TTC549 (cell line): ENCODE results near the gene VPS4B.

ENCODE experiments used
- FAIRE-seq: peaks from 2 replicates; lab custom pipeline; 2012; peaks lifted over from hg19 to GRCh38; lab: Jason Lieb, UNC

The VPS4B gene

DNA sequence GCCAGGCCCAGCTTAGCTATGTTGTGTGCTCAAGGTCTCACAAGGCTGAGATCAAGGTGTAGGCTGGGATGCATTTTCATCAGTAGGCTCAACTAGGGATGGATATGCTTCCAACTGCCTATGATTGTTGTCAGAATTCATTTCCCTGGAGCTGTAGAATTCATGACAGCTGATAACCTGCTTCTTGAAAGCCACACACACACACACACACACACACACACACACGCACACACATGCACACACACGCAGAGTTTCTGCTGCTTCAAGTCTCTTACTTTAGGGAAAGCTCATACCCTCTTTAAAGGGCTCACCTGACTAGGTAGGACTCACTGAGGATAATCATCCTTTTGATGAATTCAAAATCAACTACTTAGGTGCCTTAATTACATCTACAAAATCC is 8.2 kb upstream of the VPS4B start:
- no peak for FAIRE-seq

DNA sequence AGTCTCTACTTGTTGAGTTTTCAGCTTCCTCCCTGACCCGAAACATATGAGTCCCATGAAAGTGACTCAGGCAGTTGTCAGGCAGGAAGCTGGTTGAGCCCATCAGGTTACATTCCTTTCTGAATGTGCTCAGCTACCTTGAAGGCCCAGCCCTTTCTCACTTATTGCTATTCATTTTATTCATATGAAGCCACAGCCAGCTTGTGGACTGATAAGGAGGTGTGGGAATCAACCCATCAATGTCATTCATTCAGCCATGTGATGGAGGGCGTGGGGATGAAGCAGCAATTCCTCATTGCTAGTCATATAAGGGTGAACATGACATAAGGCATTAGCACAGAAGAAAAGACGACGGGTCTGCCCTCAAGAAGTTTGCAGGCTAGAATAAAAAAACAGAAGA is 5.3 kb upstream of the VPS4B start:
- FAIRE-seq: no peak

DNA sequence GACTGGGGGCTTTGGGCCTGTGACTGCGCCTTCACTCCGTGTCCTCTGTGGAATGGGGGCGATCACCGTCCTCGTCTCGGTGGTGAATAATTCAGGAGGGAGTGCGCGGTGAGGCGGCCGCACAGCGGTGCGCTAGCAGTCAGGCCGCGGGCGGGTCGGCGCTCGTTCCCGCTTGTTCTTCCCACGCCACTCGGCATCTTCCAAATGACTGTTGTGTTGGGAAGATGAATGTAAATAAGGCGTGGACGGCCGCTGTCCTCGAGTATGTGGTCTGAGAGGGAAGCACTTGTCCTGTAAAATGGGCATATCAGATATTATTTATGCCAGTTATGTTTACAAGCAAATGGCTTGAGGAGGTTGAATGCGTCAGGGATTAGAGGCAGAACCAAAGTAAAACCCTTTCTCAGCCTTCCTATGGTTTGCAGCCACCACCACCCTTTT is 608 bp upstream of the VPS4B start:
- no peak for FAIRE-seq

DNA sequence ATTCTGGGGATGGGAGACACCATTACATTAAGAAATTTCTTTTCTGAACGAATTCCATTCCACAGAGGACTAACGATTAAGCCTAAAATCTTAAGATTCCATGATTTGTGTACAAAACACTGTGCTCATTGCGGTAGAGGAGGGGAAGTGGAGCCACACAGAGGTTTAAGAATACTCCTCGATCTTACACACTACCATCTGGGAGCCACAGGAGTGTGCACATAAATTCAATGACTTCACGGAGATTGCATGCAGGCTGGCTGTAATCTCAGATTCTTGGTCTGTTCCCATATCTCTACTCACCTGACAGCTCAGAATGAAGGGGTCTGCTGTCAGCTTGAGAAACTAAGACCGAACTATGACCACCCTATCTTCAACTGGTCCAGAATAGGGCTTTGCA is 762 bp downstream of the VPS4B start:
- no peak for FAIRE-seq

DNA sequence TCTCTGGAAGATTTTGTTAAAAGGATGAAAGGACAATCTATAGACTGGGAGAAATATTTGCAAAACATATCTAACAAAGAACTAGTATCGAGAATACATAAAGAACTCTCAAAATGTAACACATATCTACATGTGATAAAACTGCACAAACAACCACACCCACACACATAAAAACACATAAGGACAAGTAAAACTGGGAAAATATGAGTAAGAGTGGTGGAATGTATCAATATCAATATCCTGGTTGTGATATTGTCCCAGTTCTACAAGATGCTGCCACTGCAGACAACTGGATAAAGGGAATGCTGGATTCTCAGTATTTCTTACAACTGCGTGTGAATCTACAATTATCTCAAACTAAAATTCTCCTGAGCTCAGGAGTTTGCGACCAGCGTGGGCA is 9.3 kb downstream of the VPS4B start:
- no peak for FAIRE-seq

DNA sequence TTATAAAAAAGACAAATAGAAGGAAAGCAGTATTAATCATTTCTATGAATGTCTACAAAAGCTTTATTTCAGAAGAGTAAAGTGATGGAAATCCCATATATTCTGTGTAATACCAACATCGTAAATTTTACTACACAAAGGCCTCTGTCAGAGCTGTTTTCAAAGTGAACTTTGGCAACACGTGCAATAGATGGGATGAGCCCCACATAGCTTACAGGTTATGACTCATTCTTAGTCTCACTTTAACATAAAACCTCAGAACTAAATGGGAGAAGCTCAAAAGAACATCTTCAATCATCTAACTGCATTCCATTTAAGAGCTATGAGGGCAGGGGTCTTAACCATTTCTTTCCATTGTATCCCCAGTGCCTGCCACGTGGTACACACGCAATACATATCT is 11.5 kb downstream of the VPS4B start:
- no peak for FAIRE-seq

DNA sequence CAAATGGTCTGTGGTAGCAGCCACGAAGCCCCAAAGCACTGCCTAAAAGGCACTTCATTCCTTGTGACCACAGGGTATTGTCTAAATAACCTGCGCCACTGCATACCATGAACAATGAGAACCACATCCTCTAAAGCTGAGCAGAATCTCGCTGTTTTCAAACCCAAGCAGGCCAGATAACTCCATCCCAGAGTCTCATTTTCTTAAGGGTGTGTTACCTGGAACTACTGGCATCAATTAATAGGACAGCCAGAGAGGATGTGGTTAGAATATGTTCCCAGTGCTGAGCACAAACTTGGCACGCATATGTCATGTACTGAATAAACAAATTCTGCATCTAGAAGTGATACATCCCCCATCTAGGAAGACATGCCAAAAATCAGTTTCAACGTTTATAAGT is 13.0 kb downstream of the VPS4B start:
- no peak for FAIRE-seq

DNA sequence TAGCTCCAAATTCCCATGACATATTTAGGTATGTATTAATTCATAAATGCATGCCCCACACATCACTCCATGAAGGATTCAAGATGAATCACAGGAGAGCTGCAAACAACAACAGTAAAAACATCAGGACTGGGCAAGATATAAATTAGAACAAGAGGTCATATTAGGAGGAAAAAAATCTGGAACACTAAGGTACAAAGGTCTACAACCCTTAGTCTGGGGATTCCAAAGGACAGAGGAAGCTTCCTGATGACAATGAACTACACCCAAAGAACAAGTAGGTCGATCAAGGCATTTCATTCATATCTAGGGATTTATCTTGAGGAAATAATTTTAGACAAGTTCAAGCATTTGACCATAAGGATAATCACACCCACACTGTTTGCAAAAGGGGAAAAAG is 14.5 kb downstream of the VPS4B start:
- FAIRE-seq: no peak

DNA sequence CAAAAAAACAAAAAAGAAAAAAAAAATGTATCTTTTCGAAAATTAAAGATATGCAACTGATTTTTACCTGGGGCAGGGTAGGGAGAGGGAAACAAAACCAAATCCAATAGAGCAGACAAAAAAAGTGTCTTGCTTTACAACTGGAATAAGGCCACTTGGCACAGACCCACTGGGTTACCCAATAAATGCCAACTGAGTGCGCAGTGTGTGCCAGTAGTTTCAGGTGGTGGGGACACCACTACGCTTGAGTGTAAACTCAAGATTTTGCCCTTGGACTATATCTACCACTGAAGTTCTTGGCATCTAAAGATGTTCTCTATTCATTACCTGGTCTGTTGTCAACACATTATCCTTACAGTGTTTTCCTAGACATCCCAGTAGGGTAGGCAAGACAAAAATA is 16.3 kb downstream of the VPS4B start:
- FAIRE-seq: no peak

DNA sequence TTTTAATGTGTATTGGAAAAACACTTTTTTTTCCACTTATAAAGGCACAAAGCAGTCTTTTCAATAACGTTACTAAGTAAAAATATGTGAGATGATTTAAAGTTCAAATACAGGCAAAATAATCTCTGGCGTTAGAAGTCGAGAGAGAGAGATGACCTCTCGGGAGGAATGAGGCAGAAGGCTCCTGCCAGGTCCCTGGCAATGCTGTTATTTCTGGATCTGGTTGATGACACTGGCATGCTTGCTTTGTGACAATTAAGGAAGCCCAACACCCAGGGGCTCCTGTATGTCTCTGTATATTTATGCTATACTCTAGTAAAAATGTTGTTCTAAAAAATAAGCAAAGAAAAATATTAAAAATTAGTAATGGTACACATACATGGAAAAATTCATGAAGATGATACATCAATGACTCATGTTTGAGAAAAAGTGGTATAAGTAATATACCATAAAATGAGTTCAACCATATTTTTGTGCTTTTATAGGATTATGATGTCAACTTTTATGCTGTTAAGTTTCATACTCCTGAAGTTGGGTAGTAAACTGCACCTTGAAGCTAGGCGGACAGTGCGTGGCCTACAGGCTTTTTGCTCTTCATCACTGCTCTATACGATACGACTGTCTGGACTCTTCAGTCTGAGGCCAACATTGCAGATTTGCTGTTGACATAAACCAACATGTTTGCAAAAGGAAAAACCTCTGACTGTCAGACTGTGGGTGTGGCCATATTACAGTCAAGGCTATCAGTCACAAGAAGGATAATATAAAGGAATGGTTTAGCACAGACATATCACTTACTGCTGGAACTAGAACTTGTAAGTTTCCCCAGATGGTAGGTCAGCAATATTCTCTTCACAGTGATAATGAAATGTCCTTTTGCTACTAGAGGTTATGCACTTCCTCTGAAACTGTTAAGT is 19.8 kb downstream of the VPS4B start:
- no peak for FAIRE-seq

DNA sequence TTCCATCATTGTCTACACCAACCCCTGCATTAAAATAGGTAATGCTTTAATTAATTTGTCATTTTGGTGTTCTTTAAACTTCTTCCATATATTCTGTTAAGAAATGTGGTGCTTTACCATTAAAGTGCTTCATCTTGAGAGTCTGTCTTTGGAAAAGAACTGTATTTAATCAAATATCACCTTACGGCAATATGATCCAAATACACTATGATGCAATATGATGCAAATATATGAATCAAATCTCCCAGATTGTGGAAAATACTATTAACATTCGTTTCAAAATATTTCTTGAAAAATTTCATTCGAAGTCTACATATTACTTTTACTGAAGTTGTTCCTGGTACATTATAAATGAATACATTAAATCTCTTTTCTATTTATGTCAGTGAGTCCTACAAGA is 23.0 kb downstream of the VPS4B start:
- no peak for FAIRE-seq

DNA sequence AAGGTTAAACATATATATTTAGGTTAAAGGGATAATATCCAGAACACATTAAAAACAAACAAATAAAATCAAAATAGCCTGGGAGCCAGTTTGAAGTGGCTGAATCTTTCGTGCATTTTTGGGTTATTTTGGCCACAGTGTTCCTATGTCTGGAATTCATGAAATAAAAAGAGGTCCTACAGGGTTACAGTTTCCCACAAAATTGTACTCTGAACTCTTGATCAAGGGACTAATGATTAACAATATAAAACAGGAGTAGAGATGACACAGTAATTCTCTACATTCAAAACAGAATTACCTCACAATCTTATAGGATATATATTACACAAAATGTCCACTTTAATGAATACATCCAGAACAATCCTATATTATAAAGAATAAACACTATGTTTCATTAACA is 24.9 kb downstream of the VPS4B start:
- no peak for FAIRE-seq

DNA sequence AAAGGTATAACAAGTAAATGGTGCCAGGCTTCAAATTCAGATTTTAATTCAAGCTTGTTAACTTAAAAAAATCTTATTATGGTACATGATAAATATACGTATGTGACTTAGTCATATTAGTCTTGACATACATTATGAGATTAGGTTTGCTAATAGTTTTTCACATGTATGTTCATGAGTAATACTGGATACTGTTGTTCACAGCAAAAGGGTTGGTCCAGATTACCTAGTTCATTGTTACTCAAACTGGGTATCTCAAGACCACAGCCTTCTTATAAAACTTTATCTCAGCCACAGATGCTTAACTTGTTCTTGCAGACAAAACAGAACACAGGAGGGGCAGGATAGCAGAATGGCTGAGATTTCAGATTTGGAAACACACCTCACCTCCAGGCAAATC is 26.8 kb downstream of the VPS4B start:
- FAIRE-seq: no peak

DNA sequence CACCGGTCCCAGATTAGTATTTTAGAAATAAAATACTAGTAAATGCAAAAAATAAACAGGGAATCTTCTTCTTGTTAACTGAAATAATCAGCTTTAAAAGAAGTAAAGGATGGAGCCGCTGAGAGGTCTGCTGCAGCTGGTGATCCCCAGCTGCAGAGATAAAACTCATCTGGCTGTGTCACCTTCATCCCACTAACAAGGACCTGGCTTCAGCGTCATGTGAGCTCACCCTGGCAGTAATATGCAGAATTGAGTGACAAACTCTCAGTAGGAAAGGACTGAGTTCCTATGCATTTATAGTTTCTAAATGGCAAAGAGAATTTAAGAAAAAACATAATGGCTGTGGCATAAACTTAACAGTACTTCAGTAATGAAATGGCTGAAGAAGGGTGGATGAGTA is 27.3 kb downstream of the VPS4B start:
- no peak for FAIRE-seq

DNA sequence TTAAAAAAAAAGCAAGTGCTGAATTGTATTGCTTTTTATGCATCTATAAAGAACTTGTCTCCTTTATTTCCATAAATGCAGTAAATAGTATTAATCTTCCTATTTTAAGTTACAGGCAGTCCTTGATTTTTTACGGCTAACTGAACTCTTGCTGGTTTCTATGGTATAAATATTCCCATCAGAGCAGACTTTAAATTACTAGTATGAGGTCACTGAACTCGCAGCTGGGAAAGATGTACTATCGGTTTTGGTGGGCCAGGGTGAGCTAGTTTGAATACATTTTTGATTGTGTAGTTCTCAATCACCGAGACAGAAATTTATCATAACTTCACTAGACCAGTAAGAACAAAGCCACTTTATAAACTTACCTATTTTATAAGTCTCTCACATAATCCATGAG is 34.4 kb downstream of the VPS4B start:
- no peak for FAIRE-seq

DNA sequence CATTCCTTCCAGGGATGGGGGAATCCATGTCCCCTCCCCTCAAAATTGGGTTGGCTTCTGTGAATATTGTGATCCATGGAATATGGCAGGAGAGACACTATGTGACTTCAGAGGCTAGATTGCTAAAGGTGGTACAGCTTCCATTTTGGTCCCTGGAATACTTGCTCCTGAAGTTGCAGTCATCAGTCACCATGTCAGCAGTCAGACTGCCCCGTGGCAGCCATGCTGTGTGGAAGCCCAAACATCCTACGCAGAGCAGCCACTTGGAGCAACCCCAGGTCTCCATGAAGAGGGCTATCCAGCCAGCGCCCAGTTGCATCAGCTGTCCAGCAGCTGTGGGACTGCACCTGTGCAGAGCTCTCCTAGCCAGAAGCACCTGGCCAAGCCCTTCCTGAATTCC is 39.4 kb downstream of the VPS4B start:
- FAIRE-seq: no peak

DNA sequence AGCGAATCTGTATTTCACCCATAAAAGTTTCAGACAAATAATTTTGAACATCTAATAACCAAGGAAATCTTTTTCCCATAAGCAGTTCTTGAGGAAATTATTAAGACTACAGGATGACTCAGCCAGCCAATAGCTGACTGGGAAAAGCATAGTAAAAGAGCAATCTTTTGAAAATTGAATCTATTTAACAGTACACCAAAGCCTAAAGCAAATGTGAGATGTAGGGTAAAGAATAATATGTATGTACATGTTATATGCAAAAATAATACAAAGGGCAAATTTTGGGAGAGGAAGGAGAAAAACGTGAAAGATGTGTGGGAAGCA is 42.7 kb downstream of the VPS4B start:
- FAIRE-seq: no peak

DNA sequence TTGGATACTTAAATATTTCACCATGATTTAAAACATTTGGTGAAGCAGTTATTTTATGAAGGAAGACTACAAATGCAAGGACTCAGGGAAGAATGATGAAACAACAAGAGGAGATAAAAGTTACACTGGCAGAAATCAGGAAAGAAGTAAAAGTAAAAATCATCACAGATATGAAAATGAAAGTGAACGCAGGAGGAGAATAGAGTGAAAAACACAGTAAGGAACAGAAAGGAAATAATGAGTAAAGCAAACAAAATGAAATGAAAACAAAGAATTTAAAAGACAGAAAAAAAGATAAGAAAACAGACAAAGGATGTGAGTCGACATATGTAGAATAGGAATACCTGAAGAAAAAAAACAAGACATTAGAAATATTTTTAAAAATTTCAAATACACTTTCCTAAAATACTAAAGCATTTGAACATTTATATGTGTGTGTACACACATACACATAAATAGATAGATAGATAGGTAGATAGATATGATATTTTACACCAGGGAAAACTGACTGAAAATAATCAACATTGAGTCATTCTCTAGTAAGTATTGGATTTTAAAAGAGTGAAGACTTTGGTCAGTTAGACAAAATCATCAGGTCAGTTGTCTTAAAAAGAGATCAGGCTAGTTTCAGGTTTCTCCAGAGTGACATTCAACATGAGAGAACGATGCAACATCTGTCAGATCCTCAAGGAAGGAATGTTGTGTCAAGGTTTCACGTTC is 43.2 kb downstream of the VPS4B start:
- no peak for FAIRE-seq

DNA sequence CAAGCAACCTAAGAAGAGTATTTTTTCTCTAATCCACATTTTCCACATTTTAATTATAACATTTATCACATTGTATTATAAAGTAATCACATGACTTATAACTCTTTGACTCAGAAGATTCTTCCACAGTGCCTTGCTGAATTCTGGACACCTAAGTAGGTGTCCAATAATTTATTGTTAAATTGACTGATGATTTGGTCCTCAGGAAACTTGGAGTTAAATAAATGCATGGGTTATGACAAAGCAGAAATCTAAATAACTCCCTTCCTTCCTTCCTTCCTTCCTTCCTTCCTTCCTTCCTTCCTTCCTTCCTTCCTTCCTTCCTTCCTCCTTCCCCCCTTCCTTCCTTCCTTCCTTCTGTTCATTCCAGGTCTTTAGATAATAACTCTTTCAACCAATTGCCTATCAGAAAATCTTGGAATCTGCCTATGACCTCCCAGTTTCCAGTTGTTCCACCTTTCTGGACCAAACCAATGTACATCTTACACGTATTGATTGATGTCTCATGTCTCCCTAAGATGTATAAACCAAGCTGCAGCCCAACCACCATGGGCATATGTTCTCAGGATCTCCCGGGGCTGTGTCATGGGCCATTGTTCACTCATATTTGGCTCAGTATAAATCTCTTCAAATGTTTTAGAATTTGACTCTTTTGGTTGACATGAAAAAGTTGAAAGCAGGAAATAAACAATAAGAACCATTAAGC is 44.8 kb downstream of the VPS4B start:
- no peak for FAIRE-seq

DNA sequence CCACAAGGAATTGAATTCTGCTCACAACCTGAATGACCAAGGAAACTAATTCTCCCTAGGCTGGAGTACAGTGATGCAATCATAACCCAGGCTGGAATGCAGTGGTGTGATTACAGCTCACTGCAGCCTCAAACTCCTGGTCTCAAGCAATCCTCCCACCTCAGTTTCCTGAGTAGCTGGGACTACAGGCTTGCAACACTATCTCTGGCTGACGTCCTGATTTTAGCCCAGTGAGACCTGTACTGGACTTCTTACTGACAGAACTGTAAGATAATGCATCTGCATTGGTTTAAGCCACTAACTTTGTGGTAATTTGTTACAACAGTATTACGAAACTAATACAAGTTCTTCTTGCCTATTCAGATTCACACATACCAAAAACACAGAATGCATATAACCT is 45.7 kb downstream of the VPS4B start:
- FAIRE-seq: no peak

DNA sequence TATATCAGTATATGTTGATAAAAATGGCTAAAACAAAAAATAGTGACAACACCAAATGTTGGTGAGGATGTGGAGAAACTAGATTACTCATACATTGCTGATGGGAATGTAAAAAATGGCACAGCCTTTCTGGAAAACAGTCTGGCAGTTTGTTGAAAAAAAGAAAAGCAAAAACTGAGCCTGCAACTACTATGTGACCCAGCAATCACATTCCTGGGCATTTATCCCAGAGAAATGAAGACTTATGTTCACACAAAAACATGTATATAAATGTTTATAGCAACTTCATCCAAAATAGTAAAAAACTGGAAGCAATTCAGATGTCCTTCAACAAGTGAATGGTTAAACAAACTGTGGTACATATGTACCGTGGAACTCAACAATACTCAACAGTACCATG is 47.7 kb downstream of the VPS4B start:
- no peak for FAIRE-seq

DNA sequence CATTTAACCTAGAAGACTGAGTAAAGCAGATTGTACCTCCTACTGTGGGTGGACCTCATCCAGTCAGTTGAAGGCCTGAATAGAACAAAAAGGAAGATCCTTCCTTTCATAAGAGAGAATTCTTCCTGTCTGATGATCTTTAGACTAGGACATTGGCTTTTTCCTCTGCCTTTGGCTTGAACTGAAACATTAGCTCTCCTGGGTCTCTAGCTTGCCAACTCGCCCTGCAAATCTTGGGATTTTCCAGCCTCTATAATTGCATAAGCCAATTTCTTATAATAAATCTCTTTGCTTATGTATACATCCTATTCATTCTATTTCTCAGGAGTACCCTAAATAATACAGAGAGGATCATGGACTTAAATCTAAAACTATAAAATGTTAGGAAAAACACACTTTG is 49.1 kb downstream of the VPS4B start:
- FAIRE-seq: no peak

DNA sequence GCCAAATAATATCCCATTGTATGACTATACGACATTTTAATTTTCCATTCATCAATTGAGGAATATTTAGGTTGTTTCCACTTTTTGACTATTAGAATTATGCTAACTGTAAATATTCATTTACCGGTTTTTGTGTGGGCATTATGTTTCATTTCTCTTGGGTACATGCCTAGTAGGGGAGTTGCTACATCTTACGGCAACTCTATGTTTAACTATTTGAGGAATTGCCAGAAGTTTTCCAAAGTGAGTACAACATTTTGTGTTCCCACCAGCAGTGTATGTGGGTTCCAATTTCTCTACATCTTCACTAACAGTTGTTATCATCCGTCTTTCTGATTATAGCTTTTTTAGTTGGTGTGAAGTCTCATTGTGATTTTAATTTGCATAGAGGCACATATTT is 53.7 kb downstream of the VPS4B start:
- FAIRE-seq: no peak
